NCI-H510A (cell line): ENCODE results near the gene VPS4B.
"Not testable (repeated sequence)": the region's sequence is repeated elsewhere in the genome, so short reads cannot be mapped to it uniquely, and the experiment has no call there.

Experiments used
- DNase-seq: peaks from one replicate; lab custom pipeline; 2025; lab: John Stamatoyannopoulos, UW

Gene VPS4B

DNA sequence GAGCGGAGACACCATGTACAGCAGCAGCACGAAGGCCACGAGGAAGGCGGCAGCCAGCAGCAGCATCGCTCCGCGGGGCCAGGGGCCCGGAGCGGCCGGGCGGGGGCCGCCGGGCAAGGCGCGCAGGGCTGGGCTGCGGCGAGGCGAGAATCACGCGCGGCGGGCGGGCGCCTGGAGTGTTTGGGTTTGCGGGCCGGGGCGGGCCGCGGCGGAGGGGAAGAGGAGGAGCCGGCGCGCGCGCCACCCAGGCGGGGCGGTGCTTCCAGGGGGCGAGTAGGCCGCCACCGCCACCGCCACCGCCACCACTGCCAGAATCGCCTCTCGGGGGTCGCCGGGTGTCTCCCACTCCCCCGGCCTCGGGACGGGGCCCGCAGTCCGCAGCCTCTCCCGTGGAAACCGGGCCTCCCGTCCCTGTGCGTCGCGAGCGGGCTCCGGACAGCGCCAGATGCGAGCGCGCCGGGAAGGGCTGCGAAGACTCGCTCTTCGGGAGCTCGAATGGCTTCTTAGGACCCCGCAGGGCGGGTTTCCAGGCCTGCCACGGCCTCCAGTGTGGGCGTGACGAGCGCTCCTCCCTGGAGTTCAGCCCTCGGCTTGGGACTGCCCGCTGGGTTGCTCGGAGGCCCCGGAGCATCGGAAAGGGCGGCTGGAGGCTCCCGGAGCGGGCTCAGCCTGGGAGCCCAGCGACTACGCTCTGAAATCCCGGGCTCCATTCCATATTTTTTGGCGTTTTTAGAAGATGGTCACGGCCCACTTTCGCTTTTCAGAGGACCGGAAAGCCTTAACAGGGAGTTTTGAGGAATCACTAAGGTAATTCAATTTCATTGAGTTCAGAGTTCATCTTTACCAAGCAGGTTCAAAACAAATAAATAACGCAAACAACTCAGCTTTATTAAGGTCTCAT lies 55.0 kb downstream of the VPS4B start, which contains the start of gene KDSR:
Gene KDSR (minus strand): TSS at position 154 of the 901 bp plus-strand sequence. CDS start 88 bp downstream, at position 66.
- DNase-seq, result peak; percentile 99

DNA sequence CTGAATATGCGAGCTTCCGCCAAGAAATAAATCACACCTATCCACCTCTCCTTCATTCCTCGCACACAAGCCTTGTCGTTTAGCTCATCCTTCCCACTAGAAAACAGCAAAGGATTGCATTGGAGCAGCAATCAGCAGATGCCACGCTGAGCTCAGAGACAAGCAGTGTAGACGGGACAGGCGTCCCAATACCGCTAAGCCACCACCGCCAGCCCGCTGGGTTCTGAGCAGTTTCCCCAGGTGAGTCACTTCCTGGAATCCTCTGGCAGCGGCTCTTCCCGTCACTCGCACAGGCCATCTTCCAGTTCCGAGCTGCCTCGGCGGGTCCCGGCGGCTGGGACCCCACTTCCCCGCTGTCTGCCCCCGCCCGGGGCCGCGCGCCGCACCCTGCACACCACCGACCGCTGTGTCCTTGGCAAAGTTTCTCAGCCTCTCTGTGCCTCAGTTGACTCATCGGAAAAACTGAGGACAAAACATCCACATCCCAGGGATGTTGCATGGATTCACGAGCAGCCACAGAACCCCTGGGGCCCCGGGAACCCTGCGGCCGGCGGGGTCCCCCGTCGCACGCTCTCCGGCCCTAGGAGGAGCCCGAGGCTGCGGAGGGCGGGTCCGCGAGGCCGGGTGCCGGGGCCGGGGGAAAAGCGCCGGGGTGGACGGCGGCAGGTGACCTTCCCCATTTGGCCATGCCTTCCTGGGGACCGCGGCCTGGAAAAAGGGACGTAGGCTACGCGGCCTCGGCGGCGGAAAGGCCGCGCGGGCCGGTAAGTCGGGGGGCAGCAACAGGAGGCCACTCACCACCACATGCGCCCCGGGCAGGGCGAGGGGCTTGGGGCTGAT lies 55.8 kb downstream of the VPS4B start:
- peak; percentile 55 for DNase-seq

GRCh38 chr18:63365876-63366212 lies 56.4 kb downstream of the VPS4B start:
- DNase-seq, result no peak

DNA sequence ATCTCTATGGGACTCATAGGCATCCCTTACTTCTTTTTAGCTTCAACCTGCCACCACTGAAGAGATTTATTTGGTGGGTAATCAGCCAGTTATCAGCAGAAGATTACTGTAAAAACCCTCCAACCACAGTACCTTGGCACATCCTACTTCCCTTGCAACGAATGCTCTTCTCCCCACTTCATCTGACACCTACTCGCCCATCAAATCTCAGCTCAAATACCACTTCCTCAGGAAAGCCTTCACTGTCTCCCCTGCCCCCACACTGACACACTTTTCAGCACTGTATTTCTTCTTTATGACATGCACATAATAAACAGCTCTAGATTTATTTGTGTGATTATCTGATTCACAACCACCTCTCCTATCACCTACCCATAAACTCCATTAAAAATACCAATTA lies 58.3 kb downstream of the VPS4B start:
- DNase-seq, result no peak

DNA sequence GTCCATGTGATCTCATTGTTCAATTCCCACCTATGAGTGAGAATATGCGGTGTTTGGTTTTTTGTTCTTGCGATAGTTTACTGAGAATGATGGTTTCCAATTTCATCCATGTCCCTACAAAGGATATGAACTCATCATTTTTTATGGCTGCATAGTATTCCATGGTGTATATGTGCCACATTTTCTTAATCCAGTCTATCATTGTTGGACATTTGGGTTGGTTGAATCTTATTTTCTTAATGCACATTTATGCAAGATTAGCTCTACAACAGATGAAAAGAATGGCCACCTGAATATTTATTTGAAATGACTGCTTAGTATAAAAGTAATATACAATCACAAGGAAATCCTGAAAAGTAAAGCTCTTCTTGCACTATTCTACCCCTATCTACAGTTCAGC lies 58.9 kb downstream of the VPS4B start:
- not testable (repeated sequence) for DNase-seq

DNA sequence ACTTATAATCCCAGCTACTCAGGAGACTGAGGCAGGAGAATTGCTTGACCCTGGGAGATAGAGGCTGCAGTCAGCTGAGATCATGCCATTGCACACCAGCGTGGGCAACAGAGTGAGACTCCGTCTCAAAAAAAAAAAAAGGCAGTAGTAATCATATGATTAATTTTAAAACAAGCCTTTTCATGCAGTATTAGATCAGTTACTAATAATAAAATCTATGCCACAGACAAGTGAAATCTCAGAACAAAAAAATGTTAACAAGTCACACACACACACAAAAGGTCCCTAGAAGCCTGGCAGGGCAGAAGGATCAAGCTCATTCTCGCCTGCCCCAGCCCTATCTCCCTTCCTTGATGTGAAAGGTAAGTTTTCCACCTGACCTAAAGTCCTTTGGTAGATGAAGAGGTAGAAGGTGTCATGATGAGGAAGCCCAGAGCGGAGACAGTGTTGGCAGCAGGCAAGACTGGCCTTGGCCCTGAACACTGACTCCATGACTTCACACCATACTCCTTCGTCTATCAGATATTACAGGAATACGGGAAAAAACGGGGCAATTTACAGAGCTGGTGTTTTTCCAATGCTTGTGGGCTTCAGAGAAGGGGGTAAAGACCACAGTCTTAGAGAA lies 65.9 kb downstream of the VPS4B start:
- no peak for DNase-seq

DNA sequence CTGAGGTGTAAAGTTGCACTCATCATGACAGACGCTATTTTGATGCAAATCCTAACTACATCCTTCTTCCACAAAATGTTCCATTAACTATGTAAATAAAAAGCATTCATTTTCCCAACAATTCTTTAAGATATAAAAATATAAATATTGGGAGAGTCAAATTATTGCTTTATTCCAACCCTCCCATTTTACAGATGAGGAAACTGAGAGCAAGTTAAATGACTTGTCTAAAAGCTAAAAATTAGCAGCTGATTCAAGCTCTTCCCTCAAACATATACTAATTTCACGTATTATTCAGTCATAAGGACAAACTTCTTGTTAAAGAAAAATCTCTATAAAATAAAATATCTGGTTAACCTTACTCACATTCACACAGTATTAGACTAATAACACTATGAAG lies 72.0 kb downstream of the VPS4B start:
- DNase-seq, result no peak

- DNase-seq, result no peak
These were observed 73.7 kb downstream of the VPS4B start for GRCh38 chr18:63348508-63349136.

- DNase-seq, result no peak
These were observed 75.6 kb downstream of the VPS4B start for GRCh38 chr18:63346480-63347183.

GRCh38 chr18:63346031-63346430 lies 76.2 kb downstream of the VPS4B start:
- no peak for DNase-seq

DNA sequence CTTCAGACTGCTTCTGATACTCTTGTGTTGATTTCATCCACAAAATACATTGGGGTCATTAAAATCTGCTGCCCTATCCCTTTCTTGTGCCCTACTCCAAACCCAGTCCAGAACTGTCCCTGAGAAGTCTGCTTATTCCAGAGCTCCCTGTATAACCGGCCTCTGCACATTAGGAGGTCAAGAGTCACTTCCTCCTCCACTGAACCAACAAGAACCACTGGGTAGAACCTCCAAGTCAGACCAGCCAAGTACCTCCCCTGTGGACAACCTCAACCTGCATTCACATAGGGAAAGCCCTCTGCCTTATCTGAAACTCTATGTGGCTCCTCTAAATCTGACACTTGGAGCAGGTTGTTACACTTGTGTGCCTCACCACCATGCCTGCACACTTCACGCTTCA lies 77.4 kb downstream of the VPS4B start:
- no peak for DNase-seq

- DNase-seq, result no peak
These were observed 78.0 kb downstream of the VPS4B start for GRCh38 chr18:63344263-63344662.

- peak; percentile 9 for DNase-seq
These were observed 80.1 kb downstream of the VPS4B start for GRCh38 chr18:63342206-63342605.

DNA sequence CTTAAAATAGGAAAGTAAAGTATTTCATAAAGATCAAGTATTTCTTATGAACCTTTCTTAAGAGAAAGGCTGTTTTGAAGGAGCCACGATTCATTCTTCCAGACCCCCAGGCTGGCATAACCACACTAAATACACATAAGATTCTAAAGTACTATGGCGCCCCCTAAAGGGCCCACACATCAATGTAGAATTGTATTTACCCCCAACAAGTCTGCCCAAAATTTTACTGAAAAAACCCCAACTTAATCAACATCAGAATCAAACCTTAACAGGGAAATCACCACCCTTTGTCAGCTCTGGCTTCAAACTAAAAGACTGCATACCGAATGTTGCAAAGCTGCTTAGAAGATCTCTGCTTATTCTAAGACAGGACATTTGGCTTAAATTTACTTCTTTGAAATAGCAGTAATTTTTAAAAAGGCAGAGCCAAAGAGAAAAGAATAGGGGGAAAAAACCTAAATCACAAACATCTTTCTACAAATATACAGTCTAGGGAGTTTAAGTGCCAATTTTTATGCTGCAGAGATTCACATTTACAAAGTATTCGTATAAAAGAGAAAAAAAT lies 82.3 kb downstream of the VPS4B start:
- DNase-seq, result peak; percentile 16
